OCI-LY1 (cell line): Measurements from ENCODE around the gene HDAC8.

Source experiments
- EZH2 ChIP-seq: fragments of 200-600 bp; sonication (generic), shearing (Covaris generic); IDR thresholded peaks from 2 replicates; pipeline ENCODE4 v1.8.0; 2017; ENCODE audit warnings: borderline replicate concordance, mixed run types, mild to moderate bottlenecking, antibody characterized with exemption, low read length, moderate library complexity, mixed read lengths
- TF ChIP-seq, protein P1 (sequence below): fragments of 200-600 bp; sonication (generic), shearing (Covaris generic); IDR thresholded peaks from 2 replicates; pipeline ENCODE4 v1.5.1; 2017; ENCODE audit warnings: mild to moderate bottlenecking, antibody characterized with exemption, low read length, moderate library complexity, mixed read lengths

- TF ChIP-seq, protein P1, sequence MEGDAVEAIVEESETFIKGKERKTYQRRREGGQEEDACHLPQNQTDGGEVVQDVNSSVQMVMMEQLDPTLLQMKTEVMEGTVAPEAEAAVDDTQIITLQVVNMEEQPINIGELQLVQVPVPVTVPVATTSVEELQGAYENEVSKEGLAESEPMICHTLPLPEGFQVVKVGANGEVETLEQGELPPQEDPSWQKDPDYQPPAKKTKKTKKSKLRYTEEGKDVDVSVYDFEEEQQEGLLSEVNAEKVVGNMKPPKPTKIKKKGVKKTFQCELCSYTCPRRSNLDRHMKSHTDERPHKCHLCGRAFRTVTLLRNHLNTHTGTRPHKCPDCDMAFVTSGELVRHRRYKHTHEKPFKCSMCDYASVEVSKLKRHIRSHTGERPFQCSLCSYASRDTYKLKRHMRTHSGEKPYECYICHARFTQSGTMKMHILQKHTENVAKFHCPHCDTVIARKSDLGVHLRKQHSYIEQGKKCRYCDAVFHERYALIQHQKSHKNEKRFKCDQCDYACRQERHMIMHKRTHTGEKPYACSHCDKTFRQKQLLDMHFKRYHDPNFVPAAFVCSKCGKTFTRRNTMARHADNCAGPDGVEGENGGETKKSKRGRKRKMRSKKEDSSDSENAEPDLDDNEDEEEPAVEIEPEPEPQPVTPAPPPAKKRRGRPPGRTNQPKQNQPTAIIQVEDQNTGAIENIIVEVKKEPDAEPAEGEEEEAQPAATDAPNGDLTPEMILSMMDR: no peak
- TF ChIP-seq EZH2: no peak
Observed at GRCh38 chrX:72304877-72305276, 267.8 kb downstream of the HDAC8 start.
